GM18909 (cell line): ENCODE results near the gene ATP6V1F.

Experiments
- ATAC-seq: cut with Tn5 transposase; IDR thresholded peaks from one replicate; pipeline ENCODE4 v1.9.1; 2021; ENCODE audit warnings: mild to moderate bottlenecking; ENCODE audit not compliant: unreplicated experiment, poor library complexity

Gene ATP6V1F

GRCh38 chr7:128880791-128881457, 18.3 kb downstream of the ATP6V1F start:
- no peak for ATAC-seq

DNA sequence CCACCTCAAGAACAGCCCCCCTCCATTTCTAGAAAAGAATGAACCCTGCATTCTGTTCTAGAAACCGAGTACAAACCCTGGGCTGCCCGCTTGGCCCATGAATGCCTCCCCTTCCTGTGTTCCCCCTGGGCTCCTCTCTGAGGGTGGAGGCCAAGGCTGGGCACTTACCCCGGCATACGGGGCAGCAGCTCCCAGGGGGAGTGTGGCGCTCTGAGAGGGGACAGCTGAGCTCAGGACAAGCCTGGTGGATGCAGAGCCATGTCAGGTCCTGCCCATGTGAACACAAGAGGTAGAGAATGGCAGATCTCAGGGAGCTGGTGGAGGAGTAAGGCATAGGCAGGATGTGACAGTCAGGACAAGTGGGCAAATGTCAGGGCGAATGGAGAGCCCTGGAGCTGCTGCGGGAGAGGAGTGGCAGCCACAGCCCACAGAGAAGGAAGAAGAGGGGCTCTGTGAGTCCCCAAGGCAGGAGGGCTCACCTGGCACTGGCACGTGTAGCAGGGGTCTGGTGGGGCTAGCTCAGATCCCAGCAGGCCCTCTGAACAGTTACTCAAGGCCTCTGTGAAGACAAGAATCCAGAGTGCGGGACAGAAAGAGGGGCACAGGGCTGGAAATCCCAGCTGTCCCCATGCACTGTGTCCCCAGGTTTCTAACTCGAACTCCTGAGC, 18.9 kb downstream of the ATP6V1F start:
- ATAC-seq = no peak

- ATAC-seq = no peak
These were observed 19.5 kb downstream of the ATP6V1F start for GRCh38 chr7:128882134-128882533.

DNA sequence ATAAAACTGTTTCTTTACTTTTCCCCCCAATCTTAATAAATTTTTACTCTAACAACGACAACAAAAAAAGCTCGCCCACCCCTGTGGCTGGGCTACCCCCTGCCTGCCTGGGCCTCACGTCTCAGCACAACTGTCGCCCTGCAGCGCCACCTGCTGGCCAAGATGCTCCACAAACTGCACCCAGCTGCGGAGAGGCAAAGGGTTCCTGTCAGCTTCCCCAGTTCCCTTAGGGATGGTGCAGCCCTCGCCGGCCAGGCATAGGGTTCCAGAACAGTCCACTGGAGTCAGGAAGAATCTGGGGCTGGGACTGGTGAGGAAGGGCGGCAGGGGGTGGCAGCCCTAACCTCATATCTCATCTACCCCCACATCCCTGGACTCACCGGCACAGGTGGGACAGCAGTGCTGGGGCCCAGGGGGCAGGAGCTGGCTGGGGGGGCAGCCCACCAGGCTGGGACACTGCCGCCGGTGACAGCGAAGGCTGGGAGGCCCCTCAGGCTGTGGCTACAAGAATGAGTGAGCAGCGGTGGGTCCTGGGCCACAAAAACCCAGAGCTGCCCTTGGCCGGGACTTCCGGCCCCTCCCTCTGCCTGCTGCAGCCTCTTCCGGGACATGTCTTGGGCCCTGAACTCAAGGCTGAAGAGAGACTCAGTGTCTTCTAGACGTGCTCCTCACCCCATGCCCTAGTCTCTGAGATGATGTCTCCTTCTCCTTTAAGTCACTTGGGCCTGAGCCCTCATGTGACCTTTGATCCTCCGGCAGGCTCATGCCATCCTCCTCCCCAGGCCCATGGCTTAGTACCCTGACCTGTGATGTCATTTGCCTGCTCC, 21.2 kb downstream of the ATP6V1F start:
- peak; percentile 60 for ATAC-seq

DNA sequence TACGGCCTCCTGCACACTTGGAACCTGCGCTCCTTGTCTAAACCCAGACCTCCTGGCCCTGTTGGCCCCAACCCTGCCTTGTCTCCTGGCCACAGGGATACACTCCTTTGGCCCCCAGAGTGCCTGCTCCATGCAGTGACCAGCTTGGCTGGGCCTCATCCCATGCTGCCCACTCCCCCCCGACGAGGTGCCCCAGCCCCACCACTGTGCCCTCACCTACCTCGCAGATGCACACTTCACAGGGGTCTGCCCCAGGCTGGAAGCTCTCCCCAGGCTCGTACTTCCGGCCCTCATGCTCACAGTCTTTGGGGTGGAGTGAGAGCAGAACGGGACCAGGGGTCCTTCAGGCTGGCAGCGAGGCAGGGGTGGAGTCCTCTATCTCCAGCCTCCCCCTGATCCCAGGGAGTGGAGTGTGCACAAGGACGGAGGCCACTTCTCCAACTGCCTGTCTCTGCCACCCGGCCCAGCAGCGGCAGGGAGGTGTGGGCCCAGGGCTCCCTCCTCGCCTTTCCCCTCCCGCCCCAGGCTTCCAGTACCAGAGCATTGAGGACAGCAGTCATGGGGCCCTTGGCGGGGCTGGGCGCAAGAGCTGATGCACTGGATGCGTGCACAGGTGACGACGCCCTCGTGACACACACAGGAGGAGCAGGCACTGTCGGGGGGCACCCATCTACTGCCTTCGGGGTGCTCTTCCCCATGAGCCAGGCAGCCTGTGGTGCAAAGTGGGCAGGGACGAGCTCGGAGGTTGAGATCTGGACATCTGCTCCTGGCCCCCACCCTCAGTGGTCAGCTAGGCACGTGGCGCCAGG, 22.1 kb downstream of the ATP6V1F start:
- no peak for ATAC-seq

DNA sequence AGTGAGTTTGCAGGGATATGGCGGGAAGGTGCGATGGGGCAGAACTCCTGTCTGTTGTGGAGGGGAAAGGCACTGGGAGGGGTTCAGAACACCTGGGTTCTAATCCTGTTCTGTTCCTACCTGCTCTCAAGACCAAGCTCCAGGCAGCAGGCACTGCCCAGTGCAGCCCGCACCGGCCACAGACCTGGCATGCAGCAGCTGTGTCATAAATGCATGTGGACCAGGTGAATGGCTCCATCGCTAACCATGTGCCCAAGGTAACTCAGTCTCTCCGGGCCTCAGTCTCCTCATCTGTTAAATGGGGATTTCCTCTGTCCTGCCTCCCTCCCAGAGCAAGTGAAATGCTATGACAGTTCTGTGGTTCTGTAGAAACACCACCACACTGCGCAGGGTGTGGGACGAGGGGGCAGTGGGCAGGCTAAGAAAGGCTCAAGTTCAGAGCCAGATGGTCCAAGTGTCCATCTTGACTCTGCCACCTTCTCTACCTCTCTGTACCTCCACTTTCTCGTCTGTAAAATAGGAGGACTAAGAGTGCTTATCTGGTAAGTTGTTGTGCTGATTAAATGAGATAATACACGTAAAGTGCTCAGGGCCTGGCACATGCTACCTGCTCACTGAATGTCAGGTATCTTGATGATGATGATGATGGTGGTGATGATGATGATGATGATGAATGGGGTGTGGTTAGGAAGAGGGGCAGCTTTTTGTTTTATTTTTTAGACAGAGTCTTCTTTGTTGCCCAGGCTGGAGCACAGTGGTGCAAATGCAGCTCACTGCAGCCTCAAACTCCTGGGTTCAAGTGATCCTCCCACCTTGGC, 22.9 kb downstream of the ATP6V1F start:
- ATAC-seq = no peak

- no peak for ATAC-seq
These were observed 23.9 kb downstream of the ATP6V1F start for GRCh38 chr7:128886391-128887168.

- no peak for ATAC-seq
These were observed 24.7 kb downstream of the ATP6V1F start for GRCh38 chr7:128887169-128888038.

GRCh38 chr7:128888039-128888755, 25.5 kb downstream of the ATP6V1F start:
- ATAC-seq = no peak

DNA sequence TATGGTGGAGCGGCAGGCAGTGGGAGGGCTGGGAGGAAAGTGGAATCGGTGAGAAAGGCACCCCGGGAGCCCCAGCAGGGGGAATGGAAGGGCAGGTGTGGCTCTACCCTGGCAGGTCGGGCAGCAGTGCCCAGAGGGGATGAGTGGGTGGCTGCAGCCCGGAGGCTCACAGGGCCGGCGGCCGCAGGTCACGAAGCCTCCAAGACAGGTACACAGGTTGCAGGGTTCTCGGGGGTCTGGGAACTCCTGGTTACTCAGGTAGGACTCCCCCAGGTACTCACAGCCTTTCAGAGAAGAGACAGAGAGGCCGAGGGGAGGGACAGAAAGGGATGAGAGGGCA, 26.1 kb downstream of the ATP6V1F start:
- ATAC-seq = no peak

DNA sequence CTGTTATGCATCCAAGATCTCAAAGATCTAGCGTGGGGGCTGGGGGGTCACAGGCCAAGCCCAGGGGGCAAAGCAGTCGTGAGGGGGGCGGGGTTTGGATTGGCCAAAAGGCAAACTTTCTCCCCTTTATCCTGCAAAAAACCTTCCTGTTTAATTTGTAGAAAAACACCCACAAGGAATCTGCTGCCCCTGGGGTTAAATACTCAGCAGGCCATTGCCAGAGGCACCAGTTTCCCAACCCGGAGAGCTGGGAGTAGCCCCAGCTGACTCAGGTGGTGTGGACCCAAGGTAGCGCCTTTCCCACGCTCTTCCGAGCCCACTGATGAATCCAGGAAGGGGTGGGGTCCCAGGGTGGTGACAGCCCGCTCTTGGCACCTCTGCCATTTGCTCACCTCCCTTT, 26.5 kb downstream of the ATP6V1F start:
- no peak for ATAC-seq

GRCh38 chr7:128890306-128891109, 27.9 kb downstream of the ATP6V1F start:
- ATAC-seq = no peak

- ATAC-seq = no peak
These were observed 28.7 kb downstream of the ATP6V1F start for GRCh38 chr7:128891110-128891941.

DNA sequence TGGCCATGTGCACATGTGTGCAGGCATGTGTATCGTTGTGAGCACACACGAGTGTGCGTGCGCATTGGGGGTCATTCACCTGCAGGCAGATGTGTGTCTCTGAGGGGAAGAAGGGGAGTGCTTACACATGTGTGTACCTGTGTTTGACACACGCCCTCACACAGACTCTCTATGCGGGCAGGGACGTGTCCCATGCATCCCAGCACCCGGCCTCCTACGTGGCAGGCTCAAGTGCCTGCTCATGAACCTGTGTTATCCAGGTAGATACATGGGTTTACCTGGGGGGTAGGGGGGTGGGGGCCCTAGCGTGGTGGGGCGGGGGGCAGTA, 29.2 kb downstream of the ATP6V1F start:
- ATAC-seq = no peak

DNA sequence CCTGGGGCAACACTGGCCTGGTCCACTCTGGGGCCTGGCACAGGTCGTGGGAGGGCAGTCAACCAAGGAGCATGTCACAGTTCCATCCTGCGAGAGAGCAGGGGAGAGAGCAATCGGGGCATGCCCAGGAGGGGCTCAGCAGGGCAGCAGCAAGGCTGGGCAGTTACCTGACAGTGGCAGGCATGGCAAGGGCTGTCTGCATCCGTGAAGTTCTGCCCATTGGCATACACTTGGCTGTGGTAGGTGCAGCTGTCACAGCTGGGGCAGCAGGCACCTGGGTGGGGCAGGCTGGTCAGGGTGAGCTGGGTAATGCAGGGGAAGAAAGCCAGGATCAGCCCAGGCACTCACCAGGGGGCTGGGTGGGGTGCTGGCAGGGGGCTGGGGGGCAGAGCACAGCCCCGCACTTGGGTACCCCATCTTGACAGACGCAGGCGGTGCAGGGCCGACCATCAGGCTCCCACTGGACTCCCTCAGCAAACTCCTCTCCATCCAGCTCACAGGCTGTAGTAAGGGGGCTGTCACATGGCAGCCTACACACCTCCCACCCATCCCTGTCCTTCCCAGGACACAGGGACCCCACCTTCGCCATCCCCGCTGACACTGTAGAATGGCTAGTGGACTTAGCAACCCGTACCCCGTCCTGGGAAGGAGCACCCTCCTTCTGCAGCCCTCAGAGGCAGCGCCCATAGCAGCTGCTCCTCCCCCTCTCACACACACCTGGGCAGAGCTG, 30.0 kb downstream of the ATP6V1F start:
- ATAC-seq = no peak
